ENCODE measurements around the gene SLC25A22.

- TF ChIP-seq CTCF (IDR thresholded peaks at IDR 0.05) (no peak), POLR2A (IDR thresholded peaks at IDR 0.05) (no peak)
These were observed 48.4 kb downstream of the SLC25A22 start for GRCh38 chr11:749731-750130.

Data from body of pancreas (tissue), 4 donors.